GM18519 (cell line): Measurements from ENCODE around the gene IQGAP3.
"Not testable (repeated sequence)": the region's sequence is repeated elsewhere in the genome, so short reads cannot be mapped to it uniquely, and the experiment has no call there.

Experiments used
- ATAC-seq: cut with Tn5 transposase; IDR thresholded peaks from one replicate; pipeline ENCODE4 v1.9.1; 2021; ENCODE audit warnings: mild to moderate bottlenecking, moderate library complexity; ENCODE audit not compliant: unreplicated experiment, low FRiP score

The IQGAP3 gene

GRCh38 chr1:156572663-156573018, 276 bp upstream of the IQGAP3 start:
- ATAC-seq, result no peak

- no peak for ATAC-seq
These were observed 1.0 kb downstream of the IQGAP3 start for GRCh38 chr1:156571261-156571852.

- ATAC-seq, result no peak
These were observed 5.9 kb downstream of the IQGAP3 start for GRCh38 chr1:156566436-156566835.

- no peak for ATAC-seq
These were observed 6.8 kb downstream of the IQGAP3 start for GRCh38 chr1:156565519-156565918.

GRCh38 chr1:156560585-156561163, 11.7 kb downstream of the IQGAP3 start:
- ATAC-seq, result no peak

- no peak for ATAC-seq
These were observed 12.5 kb downstream of the IQGAP3 start for GRCh38 chr1:156559797-156560385.

- no peak for ATAC-seq
These were observed 13.1 kb downstream of the IQGAP3 start for GRCh38 chr1:156559086-156559796.

- no peak for ATAC-seq
These were observed 16.0 kb downstream of the IQGAP3 start for GRCh38 chr1:156556354-156556753.

- no peak for ATAC-seq
These were observed 16.6 kb downstream of the IQGAP3 start for GRCh38 chr1:156555715-156556114.

GRCh38 chr1:156554971-156555370, 17.4 kb downstream of the IQGAP3 start:
- ATAC-seq, result no peak

- ATAC-seq, result no peak
These were observed 18.4 kb downstream of the IQGAP3 start for GRCh38 chr1:156553860-156554485.

- not testable (repeated sequence) for ATAC-seq
These were observed 19.4 kb downstream of the IQGAP3 start for GRCh38 chr1:156552937-156553336.

GRCh38 chr1:156552518-156552917, 19.8 kb downstream of the IQGAP3 start:
- no peak for ATAC-seq

- no peak for ATAC-seq
These were observed 20.5 kb downstream of the IQGAP3 start for GRCh38 chr1:156551869-156552268.

- no peak for ATAC-seq
These were observed 21.2 kb downstream of the IQGAP3 start for GRCh38 chr1:156551066-156551643.

GRCh38 chr1:156550346-156550745, 22.0 kb downstream of the IQGAP3 start:
- no peak for ATAC-seq

GRCh38 chr1:156549831-156550230, 22.5 kb downstream of the IQGAP3 start:
- no peak for ATAC-seq

- ATAC-seq, result no peak
These were observed 23.0 kb downstream of the IQGAP3 start for GRCh38 chr1:156549390-156549789.

- ATAC-seq, result no peak
These were observed 24.4 kb downstream of the IQGAP3 start for GRCh38 chr1:156547982-156548381.

GRCh38 chr1:156547434-156547833, 24.9 kb downstream of the IQGAP3 start:
- no peak for ATAC-seq

GRCh38 chr1:156546267-156546666, 26.1 kb downstream of the IQGAP3 start:
- ATAC-seq, result no peak
